Stimulated activated CD8-positive, alpha-beta memory T cell treated with anti-CD3 and anti-CD28 coated beads, Interleukin-7, amount 100 ng/mL, for 48 hours (primary cell): ENCODE results near the gene LGALS7B.
"Not testable (repeated sequence)": the region's sequence is repeated elsewhere in the genome, so short reads cannot be mapped to it uniquely, and the experiment has no call there.

Experiments used
- DNase-seq, 2 donors: peaks; one replicate each; pipeline ENCODE4 v3.0.0-alpha.2; 2020; ENCODE audit warnings: low read depth in 1 of 2; ENCODE audit errors: extremely low read depth in 1 of 2

LGALS7B gene

DNA sequence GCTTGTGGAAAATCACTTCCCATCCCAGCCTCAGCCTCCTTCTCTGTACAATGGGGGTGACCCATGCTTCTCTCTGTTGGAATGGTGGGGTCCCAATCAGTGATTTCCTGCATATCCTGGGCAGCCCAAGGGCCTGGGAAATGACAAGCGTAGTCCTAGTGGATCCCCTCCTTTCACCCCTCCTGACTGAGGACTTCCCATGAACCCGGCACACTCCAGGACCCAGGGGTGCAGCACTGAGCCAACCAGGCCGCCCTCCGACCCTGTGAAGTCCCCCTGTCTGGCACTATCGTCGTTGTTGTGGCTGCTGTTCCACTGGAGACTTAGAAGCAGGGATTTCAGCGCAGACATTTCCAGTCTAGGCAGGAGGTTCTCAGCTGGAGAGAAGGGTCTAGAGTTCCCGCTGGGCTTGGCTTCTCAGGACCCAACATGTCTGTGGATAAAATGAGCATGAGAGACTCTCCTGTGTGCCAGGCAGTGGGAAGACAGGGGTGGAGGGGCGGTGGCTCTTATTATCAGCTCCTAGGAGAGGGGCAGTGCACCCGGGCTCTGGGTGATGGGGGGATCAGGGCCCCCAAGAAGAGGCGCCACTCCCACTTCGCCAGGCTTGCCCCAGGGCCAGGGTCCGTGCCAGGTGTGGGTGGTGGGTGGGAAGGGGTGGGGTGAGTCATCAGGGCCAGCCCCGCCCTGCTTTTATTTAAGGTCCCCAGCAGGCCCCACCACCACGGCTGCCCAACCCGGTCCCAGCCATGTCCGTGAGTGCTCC lies at the start of gene LGALS7B:
LGALS7B (plus strand) TSS at position 723 of the 766 bp plus-strand sequence; CDS start at position 750, 27 bp downstream.
- DNase-seq = no peak

DNA sequence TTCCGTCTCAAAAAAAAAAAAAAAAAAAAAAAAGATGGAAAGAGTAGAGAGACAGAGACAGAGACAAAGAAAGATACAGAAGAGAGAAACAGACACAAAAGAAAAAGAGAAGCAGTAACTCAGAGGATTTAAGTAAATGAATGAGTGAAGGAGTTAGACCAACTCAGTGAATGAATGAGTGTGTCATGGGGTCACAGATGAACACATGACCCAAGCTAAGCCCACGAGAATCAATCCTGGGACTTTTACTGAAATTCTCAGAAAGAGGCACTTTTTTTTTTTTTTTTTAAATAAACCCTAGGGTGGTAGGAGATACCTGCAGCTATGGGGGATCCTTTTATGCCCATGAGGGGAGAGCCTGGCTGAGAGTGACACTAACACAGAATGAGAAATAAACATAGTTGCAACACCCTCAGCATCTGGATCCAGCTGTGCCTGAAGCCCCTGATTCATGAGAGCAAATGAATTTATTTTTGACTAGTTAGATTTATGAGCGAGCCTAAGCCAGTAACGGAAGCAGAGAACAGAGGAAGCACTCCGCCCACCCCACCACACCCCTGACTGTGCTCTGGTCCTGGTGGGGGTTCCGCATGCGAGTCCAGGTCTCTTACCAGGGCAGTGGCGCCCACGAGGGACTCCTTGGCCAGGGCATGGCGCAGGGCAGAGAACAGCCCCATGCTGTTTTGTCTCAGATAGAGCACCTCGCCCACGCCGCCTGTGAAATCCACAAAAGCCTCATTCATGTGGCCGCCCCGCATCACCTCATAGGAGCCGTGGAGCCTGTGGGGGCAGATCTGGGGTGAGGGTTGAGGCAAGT lies 49.4 kb upstream of the LGALS7B start:
- no peak for DNase-seq

DNA sequence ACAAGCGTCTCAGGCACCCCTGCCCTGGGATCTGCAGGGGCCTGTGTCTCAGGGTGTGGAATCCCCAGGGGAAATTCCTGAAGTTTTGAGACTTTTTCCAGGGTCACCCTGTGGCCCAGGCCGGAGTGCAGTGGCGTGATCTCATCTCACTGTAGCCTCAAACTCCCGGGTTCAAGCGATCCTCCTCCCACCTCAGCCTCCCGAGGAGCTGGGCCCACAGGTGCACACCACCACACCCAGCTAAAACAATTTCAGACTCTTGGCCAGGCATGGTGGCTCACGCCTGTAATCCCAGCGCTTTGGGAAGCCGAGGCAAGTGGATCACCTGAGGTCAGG lies 48.8 kb upstream of the LGALS7B start:
- no peak for DNase-seq

DNA sequence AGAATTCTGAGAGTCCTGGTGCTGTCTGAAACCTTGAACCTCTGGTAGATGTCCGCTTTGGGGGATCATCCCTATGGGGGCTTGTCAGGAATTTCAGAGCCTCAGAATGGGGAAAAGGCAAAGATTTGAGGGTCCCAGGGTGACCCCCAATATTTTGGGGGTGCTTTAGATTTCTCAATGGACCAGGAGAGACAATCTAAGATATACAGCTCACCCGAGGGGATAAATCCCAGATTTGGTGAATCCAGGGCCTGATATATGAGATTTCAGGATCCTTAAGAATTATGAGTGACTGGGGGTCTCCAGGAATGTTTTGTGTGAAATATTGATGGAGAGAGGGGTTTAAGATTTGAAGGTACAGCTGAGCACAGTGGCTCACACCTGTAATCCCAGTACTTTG lies 48.1 kb upstream of the LGALS7B start:
- DNase-seq = no peak

DNA sequence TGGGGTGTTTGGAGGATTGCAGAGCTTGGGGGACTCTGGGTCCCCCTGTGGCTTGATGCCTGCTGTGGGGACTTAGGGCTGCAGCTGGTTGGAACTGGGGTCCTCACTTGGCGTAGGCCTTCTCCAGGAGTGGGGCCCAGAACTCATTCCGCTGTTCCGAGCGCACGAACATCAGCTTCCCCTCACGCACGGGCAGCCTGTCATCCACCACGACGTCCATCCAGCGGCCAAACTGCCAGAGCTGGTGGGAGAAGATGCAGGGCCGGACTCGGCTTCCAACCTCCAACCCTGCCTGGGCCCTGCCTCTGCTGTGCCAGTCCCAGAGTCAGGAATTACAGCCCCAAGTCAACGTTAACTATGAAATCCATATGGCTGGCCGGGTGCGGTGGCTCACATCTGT lies 47.3 kb upstream of the LGALS7B start:
- no peak for DNase-seq

DNA sequence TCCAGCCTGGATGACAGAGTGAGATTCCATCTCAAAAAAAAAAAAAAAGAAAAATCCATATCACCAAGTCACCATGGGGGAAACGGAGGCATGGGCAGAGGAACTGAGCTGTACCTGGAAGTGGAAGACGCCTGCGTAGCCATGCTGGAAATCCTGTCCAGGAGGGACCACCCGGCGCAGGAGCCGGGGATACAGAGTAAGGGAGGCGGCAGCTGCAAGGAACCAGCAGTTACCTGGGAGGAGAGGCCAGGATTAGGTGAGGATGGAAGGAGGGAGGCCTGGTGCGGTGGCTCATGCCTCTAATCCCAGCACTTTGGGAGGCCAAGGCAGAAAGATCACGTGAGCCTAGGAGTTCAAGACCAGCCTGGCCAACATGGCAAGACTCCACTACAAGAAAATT lies 46.7 kb upstream of the LGALS7B start:
- DNase-seq = no peak

DNA sequence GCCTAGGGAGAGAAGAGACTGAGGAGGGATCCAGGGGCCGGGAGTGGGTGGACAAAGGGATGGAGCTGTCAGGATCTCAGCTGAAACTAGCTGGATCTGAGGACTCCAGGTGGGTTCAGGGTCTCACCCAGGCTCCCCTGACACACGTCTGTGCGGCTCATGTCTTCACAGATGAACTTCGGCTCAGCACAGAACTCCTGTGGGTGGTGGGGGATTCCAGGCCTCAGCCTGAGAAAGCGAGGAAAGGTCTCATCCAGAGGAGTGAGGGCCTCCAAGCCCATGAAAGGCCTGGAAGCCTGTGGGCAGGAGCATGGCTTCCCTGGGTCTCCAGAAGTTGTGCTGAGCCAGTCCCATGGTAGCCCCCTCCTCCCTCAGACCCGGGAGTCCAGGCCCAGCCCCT lies 46.1 kb upstream of the LGALS7B start:
- no peak for DNase-seq

DNA sequence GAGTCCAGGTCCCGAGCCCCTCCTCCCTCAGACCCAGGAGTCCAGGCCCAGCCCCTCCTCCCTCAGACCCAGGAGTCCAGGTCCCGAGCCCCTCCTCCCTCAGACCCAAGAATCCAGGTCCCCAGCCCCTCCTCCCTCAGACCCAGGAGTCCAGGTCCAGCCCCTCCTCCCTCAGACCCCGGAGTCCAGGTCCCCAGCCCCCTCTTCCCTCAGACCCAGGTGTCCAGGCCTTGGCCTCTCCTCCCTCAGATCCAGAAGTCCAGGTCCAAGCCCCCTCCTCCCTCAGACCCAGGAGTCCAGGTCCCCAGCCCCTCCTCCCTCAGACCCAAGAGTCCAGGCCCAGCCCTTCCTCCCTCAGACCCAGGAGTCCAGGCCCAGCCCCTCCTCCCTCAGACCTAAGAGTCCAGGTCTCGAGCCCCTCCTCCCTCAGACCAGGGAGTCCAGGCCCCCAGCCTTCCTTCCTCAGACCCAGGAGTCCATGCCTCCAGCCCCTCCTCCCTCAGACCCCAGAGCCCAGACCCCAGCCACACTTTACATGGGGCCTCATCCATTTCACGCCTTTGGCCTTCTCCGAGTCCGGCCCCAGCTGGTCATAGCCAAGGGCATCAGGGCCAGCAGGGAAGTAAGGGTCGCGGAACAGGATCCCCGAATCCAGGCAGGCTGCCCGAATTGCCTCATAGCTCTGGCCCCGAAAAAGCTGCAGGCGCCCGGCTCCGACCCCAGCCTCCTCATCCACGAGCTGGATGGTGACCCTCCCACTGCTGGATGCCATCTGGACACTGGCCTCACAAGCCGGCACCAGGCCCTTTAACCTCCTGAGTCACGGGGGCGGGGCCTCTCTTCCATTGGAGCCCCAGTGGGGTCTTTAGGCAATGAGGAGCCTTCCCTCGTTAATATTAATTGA lies 45.4 kb upstream of the LGALS7B start:
- no peak for DNase-seq

DNA sequence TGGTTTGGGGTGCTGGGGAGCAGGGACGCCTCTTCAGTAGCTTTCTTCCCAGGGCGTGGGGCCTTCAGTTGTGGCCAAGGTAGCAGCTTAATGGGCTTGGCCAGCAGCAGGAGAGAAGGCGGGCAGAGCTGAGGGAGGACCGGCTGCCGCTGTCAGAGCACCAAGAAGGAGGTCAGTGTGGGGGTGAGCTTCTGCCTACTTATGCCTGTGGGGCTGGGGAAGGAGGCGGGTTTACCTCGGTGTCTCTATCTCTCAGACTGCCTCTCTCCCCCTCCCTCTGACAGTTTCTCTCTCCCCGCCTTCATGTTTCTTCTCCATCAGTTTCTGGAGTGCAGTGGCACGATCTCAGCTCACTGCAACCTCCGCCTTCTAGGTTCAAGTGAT lies 44.7 kb upstream of the LGALS7B start, which contains the start of gene CAPN12:
CAPN12 (minus strand) TSS at position 177 of the 384 bp plus-strand sequence. CDS start 309 bp downstream, outside the sequence.
- no peak for DNase-seq

DNA sequence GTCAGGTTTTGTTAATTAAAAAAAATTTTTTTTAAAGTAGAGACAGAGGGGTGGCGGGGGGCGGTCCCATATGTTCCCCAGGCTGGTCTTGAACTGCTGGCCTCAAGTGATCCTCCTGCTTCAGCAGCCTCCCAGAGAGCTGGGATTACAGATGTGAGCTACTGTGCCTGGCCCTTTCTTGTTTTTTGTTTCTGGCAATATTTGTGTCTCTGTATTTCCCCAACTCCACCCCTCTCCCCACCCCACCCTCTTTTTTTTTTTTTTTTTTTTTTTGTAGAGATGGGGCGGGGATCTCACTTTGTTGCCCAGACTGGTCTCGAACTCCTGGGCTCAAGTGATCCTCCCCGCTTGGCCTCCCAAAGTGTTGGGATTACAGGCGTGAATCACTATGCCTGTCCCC lies 44.1 kb upstream of the LGALS7B start:
- DNase-seq = no peak

DNA sequence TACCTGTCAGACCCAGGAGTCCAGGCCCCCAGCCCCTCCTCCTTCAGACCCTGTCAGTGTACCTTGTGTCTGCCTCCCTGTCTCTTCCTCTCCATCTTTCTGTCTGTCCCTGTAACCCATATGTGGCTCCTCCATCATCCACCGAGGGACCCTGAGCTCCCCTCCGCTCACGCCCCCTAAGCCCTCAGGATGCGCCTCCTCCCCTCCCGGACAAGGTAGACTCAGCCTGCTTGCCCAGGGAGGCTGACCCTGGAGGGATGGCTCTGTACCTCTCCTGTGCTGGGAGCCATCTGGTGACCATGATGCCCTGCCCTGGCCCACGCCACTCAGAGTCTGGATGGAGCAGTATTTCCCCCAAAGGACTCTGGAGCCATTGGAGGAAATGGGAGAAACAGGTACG lies 43.7 kb upstream of the LGALS7B start:
- no peak for DNase-seq

DNA sequence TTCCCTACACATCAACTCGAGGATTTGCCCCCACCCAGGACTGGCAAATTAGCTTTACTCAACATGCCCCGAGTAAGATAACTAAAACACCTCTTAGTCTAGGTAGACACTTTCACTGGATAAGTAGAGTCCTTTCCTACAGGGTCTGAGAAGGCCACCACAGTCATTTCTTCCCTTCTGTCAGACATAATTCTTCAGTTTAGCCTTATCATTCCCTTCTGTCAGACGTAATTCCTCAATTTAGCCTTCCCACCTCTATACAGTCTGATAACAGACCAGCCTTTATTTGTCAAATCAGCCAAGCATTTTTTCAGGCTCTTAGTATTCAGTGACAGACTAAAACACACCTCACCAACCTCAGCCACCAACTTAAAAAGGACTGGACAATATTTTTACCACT lies 35.2 kb upstream of the LGALS7B start:
- not testable (repeated sequence) for DNase-seq

DNA sequence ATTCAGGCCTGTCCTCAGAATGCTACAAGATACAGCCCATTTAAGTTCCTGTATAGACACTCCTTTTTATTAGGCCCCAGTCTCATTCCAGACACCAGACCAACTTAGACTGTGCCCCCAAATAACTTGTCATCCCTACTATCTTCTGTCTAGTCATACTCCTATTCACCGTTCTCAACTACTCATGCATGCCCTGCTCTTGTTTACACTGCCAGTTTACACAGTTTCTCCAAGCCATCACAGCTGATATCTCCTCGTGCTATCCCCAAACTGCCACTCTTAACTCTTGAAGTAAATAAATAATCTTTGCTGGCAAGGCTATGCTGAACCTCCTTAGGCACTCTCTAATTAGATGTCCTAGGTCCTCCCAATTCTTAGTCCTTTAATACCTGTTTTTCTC lies 34.8 kb upstream of the LGALS7B start:
- not testable (repeated sequence) for DNase-seq

DNA sequence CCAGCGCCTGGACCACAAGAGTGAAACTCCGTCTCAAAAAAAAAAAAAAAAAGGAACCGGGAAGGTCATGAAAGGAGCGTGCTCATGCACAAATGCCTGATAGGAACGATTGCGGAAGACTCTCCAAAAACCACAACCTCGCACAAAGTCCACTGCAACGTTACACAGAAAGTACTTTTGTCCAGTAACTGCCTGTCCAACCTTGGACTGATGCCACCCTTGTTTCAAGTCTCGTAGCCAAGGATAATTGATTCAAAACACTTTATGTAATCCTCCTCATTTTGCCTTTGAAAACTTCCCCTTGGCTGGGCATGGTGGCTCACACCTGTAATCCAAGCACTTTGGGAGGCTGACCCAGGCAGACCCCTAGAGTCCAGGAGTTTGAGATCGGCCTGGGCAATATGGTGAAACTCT lies 29.4 kb upstream of the LGALS7B start:
- DNase-seq = no peak

DNA sequence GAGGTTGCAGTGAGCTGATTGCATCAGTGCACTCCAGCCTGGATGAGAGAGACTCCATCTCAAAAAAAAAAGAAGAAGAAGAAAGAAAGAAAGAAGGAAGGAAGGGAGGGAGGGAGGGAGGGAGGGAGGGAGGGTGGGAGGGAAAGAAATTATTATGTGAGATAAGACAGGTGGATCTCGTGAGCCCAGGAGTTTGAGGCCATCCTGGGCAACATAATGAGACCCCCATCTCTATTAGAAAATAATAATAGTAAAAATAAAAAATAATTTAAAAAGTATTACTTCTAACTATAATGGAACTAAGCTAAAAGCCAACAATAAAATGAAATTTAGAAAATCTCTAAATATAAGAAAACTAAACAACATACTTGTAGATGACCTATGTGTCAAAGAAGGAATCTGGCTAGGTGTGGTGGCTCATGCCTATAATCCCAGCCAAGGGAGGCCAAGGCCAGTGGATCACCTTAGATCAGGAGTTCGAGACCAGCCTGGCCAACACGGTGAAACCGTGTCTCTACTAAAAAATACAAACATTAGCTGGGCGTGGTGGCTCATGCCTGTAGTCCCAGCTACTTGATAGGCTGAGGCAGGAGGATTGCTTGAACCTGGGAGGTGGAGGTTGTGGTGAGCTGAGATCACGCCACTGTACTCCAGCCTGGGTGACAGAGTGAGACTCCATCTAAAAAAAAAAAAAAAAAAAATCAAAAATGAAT lies 28.0 kb upstream of the LGALS7B start:
- DNase-seq = not testable (repeated sequence)

DNA sequence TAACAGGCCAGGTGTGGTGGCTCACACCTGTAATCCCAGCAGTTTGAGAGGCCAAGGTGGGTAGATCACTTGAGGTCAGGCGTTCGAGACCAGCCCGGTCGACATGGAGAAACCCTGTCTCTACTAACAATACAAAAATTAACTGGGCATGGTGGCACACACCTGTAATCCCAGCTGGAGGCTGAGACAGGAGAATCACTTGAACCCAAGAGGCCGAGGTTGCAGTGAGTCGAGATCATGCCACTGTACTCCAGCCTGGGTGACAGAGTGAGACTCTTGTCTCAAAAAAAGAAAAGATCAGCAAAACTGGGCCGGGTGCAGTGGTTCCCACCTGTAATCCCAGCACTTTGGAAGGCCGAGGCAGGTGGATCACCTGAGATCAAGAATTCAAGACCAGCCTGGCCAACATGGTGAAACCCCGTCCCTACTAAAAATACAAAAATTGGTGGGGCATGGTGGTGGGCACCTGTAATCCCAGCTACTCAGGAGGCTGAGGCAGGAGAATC lies 27.1 kb upstream of the LGALS7B start:
- not testable (repeated sequence) for DNase-seq

DNA sequence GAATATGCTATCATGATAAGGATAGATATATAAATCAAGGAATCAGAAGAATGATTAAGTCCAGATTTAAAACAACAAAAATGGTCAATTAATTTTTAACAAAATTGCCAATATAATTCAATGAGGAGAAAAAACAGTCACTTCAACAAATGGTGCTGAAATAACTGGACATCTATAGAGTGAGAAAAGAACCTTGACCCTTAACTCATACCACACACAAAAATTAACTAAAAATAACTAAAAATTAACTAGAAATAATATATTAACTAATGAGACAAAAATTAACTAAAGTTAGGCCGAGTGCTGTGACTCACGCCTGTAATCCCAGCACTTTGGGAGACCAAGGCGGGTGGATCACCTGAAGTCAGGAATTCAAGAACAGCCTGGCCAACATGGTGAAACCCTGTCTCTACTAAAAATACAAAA lies 25.2 kb upstream of the LGALS7B start:
- no peak for DNase-seq

DNA sequence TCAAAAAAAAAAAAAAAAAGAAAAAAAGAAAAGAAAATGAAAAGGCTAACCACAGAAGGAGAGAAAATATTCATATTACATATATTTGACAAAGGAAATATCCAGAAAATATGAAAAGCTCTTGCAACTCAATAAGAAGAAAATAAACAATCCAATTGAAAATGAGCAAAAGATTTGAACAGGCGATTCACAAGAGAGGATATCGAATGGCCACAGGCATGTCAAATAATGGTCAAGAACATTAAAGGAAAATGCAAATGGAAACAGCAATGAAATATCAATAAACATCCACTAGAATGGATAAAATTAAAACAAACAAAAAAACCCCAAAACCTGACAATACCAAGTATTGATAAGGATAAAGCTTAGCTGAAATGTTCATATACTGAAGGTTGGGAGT lies 23.8 kb upstream of the LGALS7B start:
- DNase-seq = no peak

DNA sequence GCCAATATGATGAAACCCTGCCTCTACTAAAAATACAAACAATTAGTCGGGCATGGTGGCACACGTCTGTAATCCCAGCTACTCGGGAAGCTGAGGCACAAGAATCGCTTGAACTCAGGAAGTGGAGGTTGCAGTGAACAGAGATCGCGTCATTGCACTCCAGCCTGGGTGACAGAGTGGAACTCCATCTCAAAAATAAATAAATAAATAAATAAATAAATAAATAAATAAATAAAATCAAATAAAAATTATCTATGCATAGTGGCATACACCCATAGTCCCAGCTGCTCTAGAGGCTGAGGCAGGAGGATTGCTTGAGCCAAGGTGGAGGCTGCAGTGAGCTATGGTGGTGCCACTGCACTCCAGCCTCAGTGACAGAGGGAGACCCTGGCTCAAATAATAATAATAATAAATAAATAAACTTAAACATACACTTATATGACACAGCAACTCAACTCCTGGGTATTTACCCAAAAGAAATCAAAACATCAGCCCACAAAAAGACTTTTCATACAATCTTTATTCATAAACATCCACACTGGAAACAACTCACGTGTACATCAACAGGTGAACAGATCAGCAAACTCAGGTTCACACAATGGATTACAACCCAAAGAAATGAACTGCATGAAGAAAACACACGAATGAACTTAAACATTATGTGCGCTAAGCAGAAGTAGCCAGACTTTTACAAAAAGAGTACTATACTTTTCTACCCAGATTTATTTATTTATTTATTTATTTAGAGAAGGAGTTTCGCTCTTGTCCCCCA lies 22.5 kb upstream of the LGALS7B start:
- no peak for DNase-seq
